Astrocyte (in vitro differentiated cells and primary cell): ENCODE results near the gene KLF7. TPM values are rescaled to one million over a fixed set of nuclear protein-coding genes. Genes with fewer than 3 reads are reported as not detected.

Experiments
- DNase-seq: peaks from one replicate; pipeline ENCODE4 v3.0.0-alpha.2; 2010; ENCODE audit warnings: low read depth
- FAIRE-seq: peaks from 2 replicates; lab custom pipeline; 2011; peaks lifted over from hg19 to GRCh38; lab: Jason Lieb, UNC
- H2AFZ ChIP-seq: 2 replicates; pipeline ENCODE4 v1.6.0; 2012; ENCODE audit warnings: low read depth, low read length, inconsistent platforms
- H3K27ac ChIP-seq: 2 replicates; pipeline ENCODE4 v1.5.1; 2011; ENCODE audit warnings: low read depth, low read length, inconsistent platforms
- H3K27me3 ChIP-seq: 2 replicates; pipeline ENCODE4 v1.6.0; 2011; ENCODE audit warnings: low read length, inconsistent platforms; ENCODE audit not compliant: insufficient read depth
- H3K36me3 ChIP-seq: 2 replicates; pipeline ENCODE4 v1.5.1; 2011; ENCODE audit warnings: low read length, inconsistent platforms; ENCODE audit not compliant: insufficient read depth
- H3K4me1 ChIP-seq: 2 replicates; pipeline ENCODE4 v1.5.1; 2011; ENCODE audit warnings: low read length, inconsistent platforms; ENCODE audit not compliant: insufficient read depth
- H3K4me2 ChIP-seq: 2 replicates; pipeline ENCODE4 v1.6.0; 2012; ENCODE audit warnings: low read length, inconsistent platforms
- H3K4me3 ChIP-seq: 2 replicates; pipeline ENCODE4 v1.5.1; 2011; ENCODE audit warnings: low read depth, mild to moderate bottlenecking, low read length, inconsistent platforms; ENCODE audit not compliant: insufficient read depth
- H3K79me2 ChIP-seq: 2 replicates; pipeline ENCODE4 v1.6.0; 2012; ENCODE audit warnings: mild to moderate bottlenecking, low read length, inconsistent platforms; ENCODE audit not compliant: insufficient read depth
- H3K9ac ChIP-seq: 2 replicates; pipeline ENCODE4 v1.6.0; 2012; ENCODE audit warnings: mild to moderate bottlenecking, low read length, inconsistent platforms
- H3K9me3 ChIP-seq: 2 replicates; pipeline ENCODE4 v1.5.1; 2012; ENCODE audit warnings: low read depth, mild to moderate bottlenecking, low read length, inconsistent platforms; ENCODE audit not compliant: insufficient read depth
- H4K20me1 ChIP-seq: 2 replicates; pipeline ENCODE4 v1.6.0; 2012; ENCODE audit warnings: low read length, inconsistent platforms; ENCODE audit not compliant: insufficient read depth
- H3K27ac Mint-ChIP-seq: one replicate; pipeline ENCODE4 v1.8.0; 2021; ENCODE audit warnings: mild to moderate bottlenecking, mixed read lengths; ENCODE audit not compliant: unreplicated experiment
- H3K27me3 Mint-ChIP-seq: one replicate; pipeline ENCODE4 v1.8.0; 2021; ENCODE audit warnings: low read depth, mixed read lengths; ENCODE audit not compliant: unreplicated experiment
- H3K36me3 Mint-ChIP-seq: one replicate; pipeline ENCODE4 v1.8.0; 2021; ENCODE audit warnings: low read depth, mixed read lengths; ENCODE audit not compliant: unreplicated experiment
- H3K4me1 Mint-ChIP-seq: one replicate; pipeline ENCODE4 v1.8.0; 2021; ENCODE audit warnings: low read depth, mixed read lengths; ENCODE audit not compliant: unreplicated experiment
- H3K4me3 Mint-ChIP-seq: one replicate; pipeline ENCODE4 v1.8.0; 2021; ENCODE audit warnings: mild to moderate bottlenecking, moderate library complexity, mixed read lengths; ENCODE audit not compliant: unreplicated experiment
- H3K9me3 Mint-ChIP-seq: one replicate; pipeline ENCODE4 v1.8.0; 2021; ENCODE audit warnings: mild to moderate bottlenecking, mixed read lengths; ENCODE audit not compliant: unreplicated experiment
- EZH2 ChIP-seq: IDR thresholded peaks from 2 replicates; pipeline ENCODE4 v1.6.1; 2012; ENCODE audit warnings: mild to moderate bottlenecking, low read length, inconsistent platforms; ENCODE audit not compliant: insufficient read depth
- total RNA-seq: library from RNA; stranded (reverse); gene quantifications from 2 replicates; pipeline ENCODE4 v1.2.1, GENCODE V29; 2021
- TF ChIP-seq, protein P1 (sequence below): IDR thresholded peaks from 2 replicates; pipeline ENCODE4 v1.5.1; 2011; ENCODE audit warnings: low read depth, mild to moderate bottlenecking, inconsistent platforms, low read length, moderate library complexity; ENCODE audit not compliant: insufficient read depth

KLF7 gene
- total RNA-seq, 1 donor from 2014 or later: 81.2 TPM

DNA sequence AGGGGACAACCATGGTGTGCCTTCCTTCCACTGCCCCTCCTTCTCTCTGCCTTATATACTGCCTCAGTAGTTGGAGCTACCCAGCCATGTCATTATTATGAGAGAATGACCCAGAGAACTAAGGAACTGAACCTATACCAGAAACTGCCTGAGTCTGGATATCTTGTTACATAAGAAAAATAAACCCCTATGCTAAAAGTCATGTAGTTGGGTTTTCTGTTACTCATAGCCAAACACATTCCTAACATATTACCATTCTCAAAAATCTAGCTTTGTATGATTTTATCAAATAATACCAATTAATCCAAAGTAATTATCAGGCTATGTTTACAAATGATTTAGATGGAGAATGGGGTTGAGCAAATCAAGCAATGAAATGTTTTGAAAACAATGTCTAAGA lies 15.0 kb upstream of the KLF7 start:
- no peak overlapping the region for H2AFZ ChIP-seq
- Mint-ChIP-seq H3K4me1 (peaks cover 14% of the 10 kb centered on the region), H3K36me3 (no peaks in the 10 kb centered on the region), H3K27me3 (no peaks in the 10 kb centered on the region), H3K4me3 (no peak overlapping the region), H3K9me3 (no peaks in the 10 kb centered on the region), H3K27ac (no peak overlapping the region)
- no peaks in the 10 kb centered on the region for H3K79me2 ChIP-seq
- H3K4me2 ChIP-seq: no peak overlapping the region
- FAIRE-seq (no peak), DNase-seq (peak; percentile 48)
- H3K4me3 ChIP-seq: no peak overlapping the region
- H4K20me1 ChIP-seq: no peaks in the 10 kb centered on the region
- no peaks in the 10 kb centered on the region for H3K9me3 ChIP-seq
- H3K9ac ChIP-seq: no peak overlapping the region
- no peak overlapping the region for H3K27ac ChIP-seq
- H3K36me3 ChIP-seq: no peaks in the 10 kb centered on the region
- H3K4me1 ChIP-seq: peaks cover 35% of the 10 kb centered on the region
- TF ChIP-seq, protein P1, sequence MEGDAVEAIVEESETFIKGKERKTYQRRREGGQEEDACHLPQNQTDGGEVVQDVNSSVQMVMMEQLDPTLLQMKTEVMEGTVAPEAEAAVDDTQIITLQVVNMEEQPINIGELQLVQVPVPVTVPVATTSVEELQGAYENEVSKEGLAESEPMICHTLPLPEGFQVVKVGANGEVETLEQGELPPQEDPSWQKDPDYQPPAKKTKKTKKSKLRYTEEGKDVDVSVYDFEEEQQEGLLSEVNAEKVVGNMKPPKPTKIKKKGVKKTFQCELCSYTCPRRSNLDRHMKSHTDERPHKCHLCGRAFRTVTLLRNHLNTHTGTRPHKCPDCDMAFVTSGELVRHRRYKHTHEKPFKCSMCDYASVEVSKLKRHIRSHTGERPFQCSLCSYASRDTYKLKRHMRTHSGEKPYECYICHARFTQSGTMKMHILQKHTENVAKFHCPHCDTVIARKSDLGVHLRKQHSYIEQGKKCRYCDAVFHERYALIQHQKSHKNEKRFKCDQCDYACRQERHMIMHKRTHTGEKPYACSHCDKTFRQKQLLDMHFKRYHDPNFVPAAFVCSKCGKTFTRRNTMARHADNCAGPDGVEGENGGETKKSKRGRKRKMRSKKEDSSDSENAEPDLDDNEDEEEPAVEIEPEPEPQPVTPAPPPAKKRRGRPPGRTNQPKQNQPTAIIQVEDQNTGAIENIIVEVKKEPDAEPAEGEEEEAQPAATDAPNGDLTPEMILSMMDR: no peak
- TF ChIP-seq EZH2: no peak
- H3K27me3 ChIP-seq: no peaks in the 10 kb centered on the region

DNA sequence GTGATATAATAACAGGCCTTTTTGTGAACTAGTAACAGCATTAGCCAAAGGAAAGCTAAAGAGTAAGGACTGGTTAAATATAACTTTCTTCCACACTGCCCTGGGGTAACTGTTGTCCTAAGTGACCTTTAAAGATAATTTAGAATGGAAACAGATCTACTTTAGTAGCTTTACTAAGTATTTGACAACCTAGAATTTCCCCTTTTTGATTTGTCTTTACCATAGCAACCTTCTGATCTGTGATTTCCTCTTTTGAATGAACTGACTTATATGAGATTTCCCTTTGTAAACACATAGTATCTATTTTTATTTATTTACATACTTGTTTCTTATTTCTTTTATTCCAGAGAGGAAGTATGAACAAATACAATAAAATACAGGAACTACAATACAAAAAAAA lies 10.5 kb upstream of the KLF7 start:
- Mint-ChIP-seq H3K27me3 (no peaks in the 10 kb centered on the region), H3K36me3 (no peaks in the 10 kb centered on the region), H3K4me3 (no peak overlapping the region), H3K9me3 (no peaks in the 10 kb centered on the region), H3K4me1 (peaks cover 6% of the 10 kb centered on the region), H3K27ac (no peak overlapping the region)
- Histone ChIP-seq H3K79me2 (no peaks in the 10 kb centered on the region), H3K4me1 (peaks cover 10% of the 10 kb centered on the region), H3K27me3 (no peaks in the 10 kb centered on the region), H3K9me3 (no peaks in the 10 kb centered on the region), H4K20me1 (no peaks in the 10 kb centered on the region), H3K4me3 (no peak overlapping the region), H3K36me3 (no peaks in the 10 kb centered on the region), H3K9ac (no peak overlapping the region), H2AFZ (no peak overlapping the region), H3K27ac (no peak overlapping the region), H3K4me2 (no peak overlapping the region)
- no peak for FAIRE-seq
- TF ChIP-seq EZH2: no peak
- TF ChIP-seq, protein P1: no peak
- no peak for DNase-seq

DNA sequence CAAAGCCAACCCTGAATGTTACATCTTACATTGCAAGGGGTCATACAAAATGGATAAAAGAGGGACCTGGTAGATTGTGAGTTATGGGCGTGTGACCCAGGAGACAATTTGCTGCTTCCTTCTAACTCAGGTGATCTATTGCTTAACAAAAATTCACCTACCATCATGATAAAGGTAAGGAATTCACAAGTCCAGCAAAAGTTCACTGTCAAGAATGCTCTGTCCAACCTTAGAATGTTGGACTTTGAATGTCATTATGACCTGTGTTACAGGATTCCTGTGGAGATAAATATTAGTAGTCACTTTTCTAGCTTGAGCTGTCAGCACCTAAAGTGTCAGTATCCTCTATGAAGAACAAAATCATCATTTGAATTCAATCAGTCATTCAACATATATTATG lies 7.9 kb upstream of the KLF7 start:
- Histone ChIP-seq H3K27ac (no peak overlapping the region), H3K36me3 (no peaks in the 10 kb centered on the region), H3K4me2 (no peak overlapping the region), H4K20me1 (no peaks in the 10 kb centered on the region), H3K9me3 (no peaks in the 10 kb centered on the region), H3K4me3 (no peak overlapping the region), H3K4me1 (no peaks in the 10 kb centered on the region), H2AFZ (no peak overlapping the region), H3K79me2 (no peaks in the 10 kb centered on the region), H3K9ac (no peak overlapping the region), H3K27me3 (no peaks in the 10 kb centered on the region)
- H3K27ac Mint-ChIP-seq: no peak overlapping the region
- no peak for DNase-seq
- no peaks in the 10 kb centered on the region for H3K9me3 Mint-ChIP-seq
- H3K4me3 Mint-ChIP-seq: no peak overlapping the region
- no peak for FAIRE-seq
- no peaks in the 10 kb centered on the region for H3K27me3 Mint-ChIP-seq
- no peaks in the 10 kb centered on the region for H3K4me1 Mint-ChIP-seq
- TF ChIP-seq, protein P1: no peak
- no peak for TF ChIP-seq EZH2
- no peaks in the 10 kb centered on the region for H3K36me3 Mint-ChIP-seq
